LoVo (cell line): ENCODE data around the gene CGN.
A peak's percentile ranks its signal among the peaks of the same experiment; 100 is the strongest.

ENCODE experiments used
- DNase-seq: peaks from one replicate; pipeline ENCODE4 v3.0.0-alpha.2; 2016; ENCODE audit warnings: low spot score

The CGN gene

GRCh38 chr1:151499930-151500329 lies 11.3 kb upstream of the CGN start:
- no peak for DNase-seq

GRCh38 chr1:151501474-151501873 lies 9.7 kb upstream of the CGN start:
- DNase-seq, result no peak

- no peak for DNase-seq
Measured at GRCh38 chr1:151502035-151502700, 9.0 kb upstream of the CGN start.

- DNase-seq, result no peak
Measured at GRCh38 chr1:151502859-151503780, 8.1 kb upstream of the CGN start.

- DNase-seq, result no peak
Measured at GRCh38 chr1:151504252-151504651, 6.9 kb upstream of the CGN start.

GRCh38 chr1:151504759-151505158 lies 6.4 kb upstream of the CGN start:
- no peak for DNase-seq

- DNase-seq, result peak; percentile 95
Measured at GRCh38 chr1:151508833-151509232, 2.4 kb upstream of the CGN start.

GRCh38 chr1:151509350-151510019 lies 1.7 kb upstream of the CGN start:
- no peak for DNase-seq

GRCh38 chr1:151510020-151510405 lies 1.2 kb upstream of the CGN start:
- DNase-seq, result peak; percentile 57

- DNase-seq, result no peak
Measured at GRCh38 chr1:151510614-151510956, 602 bp upstream of the CGN start.

- no peak for DNase-seq
Measured at GRCh38 chr1:151511636-151512215, 539 bp downstream of the CGN start.

GRCh38 chr1:151512326-151512725 lies 1.1 kb downstream of the CGN start:
- DNase-seq, result no peak

GRCh38 chr1:151512801-151513625 lies 1.8 kb downstream of the CGN start:
- peak; percentile 81 for DNase-seq

- peak; percentile 83 for DNase-seq
Measured at GRCh38 chr1:151513626-151514121, 2.5 kb downstream of the CGN start.

- DNase-seq, result no peak
Measured at GRCh38 chr1:151514366-151514765, 3.2 kb downstream of the CGN start.

- DNase-seq, result no peak
Measured at GRCh38 chr1:151515265-151515664, 4.1 kb downstream of the CGN start.

GRCh38 chr1:151516031-151516511 lies 4.9 kb downstream of the CGN start:
- peak; percentile 56 for DNase-seq

GRCh38 chr1:151518431-151518830 lies 7.2 kb downstream of the CGN start:
- DNase-seq, result no peak

- DNase-seq, result no peak
Measured at GRCh38 chr1:151518936-151519335, 7.7 kb downstream of the CGN start.

- DNase-seq, result no peak
Measured at GRCh38 chr1:151519667-151520066, 8.5 kb downstream of the CGN start.

- DNase-seq, result no peak
Measured at GRCh38 chr1:151520359-151520758, 9.2 kb downstream of the CGN start.
